ENCODE measurements around the gene C22orf23.
A peak's percentile ranks its signal among the peaks of the same experiment; 100 is the strongest.
"Not testable (repeated sequence)": the region's sequence is repeated elsewhere in the genome, so short reads cannot be mapped to it uniquely, and the experiment has no call there.

The C22orf23 gene

GRCh38 chr22:37954686-37955085, 1.3 kb upstream of the C22orf23 start:
- Histone ChIP-seq H3K4me3 (ENCODE audit: low read depth in 1 of 2, low read length in 2 of 2) (peak overlapping the region; percentile 93 to 99), H3K9ac (ENCODE audit: low read depth in 1 of 2, low read length in 2 of 2) (no peak overlapping the region), H3K27ac (ENCODE audit: low read depth, low read length) (no peak overlapping the region), H3K4me1 (ENCODE audit: control insufficient read depth in 1 of 2, insufficient read depth in 2 of 2, low read length in 2 of 2) (peaks cover 18 to 21% of the 10 kb centered on the region in 2 donors), H3K36me3 (ENCODE audit: control insufficient read depth in 1 of 2, insufficient read depth in 2 of 2, low read length in 2 of 2) (peaks cover 20 to 31% of the 10 kb centered on the region in 2 donors), H3K27me3 (ENCODE audit: control insufficient read depth in 1 of 2, insufficient read depth in 2 of 2, low read length in 2 of 2) (peaks cover 3 to 5% of the 10 kb centered on the region in 2 donors), H3K9me3 (ENCODE audit: control insufficient read depth in 1 of 2, low read length in 2 of 2) (no peaks in the 10 kb centered on the region)

GRCh38 chr22:37953062-37953436, 352 bp downstream of the C22orf23 start:
- Histone ChIP-seq H3K4me3 (ENCODE audit: low read depth in 1 of 2, low read length in 2 of 2) (peak overlapping the region; percentile 93 to 99), H3K4me1 (ENCODE audit: control insufficient read depth in 1 of 2, insufficient read depth in 2 of 2, low read length in 2 of 2) (peaks cover 18 to 21% of the 10 kb centered on the region in 2 donors), H3K9ac (ENCODE audit: low read depth in 1 of 2, low read length in 2 of 2) (peak overlapping the region; percentile 93 to 95), H3K36me3 (ENCODE audit: control insufficient read depth in 1 of 2, insufficient read depth in 2 of 2, low read length in 2 of 2) (peaks cover 12 to 16% of the 10 kb centered on the region in 2 donors), H3K27me3 (ENCODE audit: control insufficient read depth in 1 of 2, insufficient read depth in 2 of 2, low read length in 2 of 2) (peaks cover 3 to 5% of the 10 kb centered on the region in 2 donors), H3K27ac (ENCODE audit: low read depth, low read length) (no peak overlapping the region), H3K9me3 (ENCODE audit: control insufficient read depth in 1 of 2, low read length in 2 of 2) (no peaks in the 10 kb centered on the region)

- H3K9me3 ChIP-seq (ENCODE audit: control insufficient read depth in 1 of 2, low read length in 2 of 2); H3K27ac ChIP-seq (ENCODE audit: low read depth, low read length); H3K27me3 ChIP-seq (ENCODE audit: control insufficient read depth in 1 of 2, insufficient read depth in 2 of 2, low read length in 2 of 2): not testable (repeated sequence)
- H3K9ac ChIP-seq (ENCODE audit: low read depth in 1 of 2, low read length in 2 of 2) = peak overlapping the region in 1 of 2 donors; percentile 93
- H3K4me3 ChIP-seq (ENCODE audit: low read depth in 1 of 2, low read length in 2 of 2) = peak overlapping the region; percentile 93 to 99
- H3K36me3 ChIP-seq (ENCODE audit: control insufficient read depth in 1 of 2, insufficient read depth in 2 of 2, low read length in 2 of 2) = peaks cover 11 to 12% of the 10 kb centered on the region in 2 donors
- H3K4me1 ChIP-seq (ENCODE audit: control insufficient read depth in 1 of 2, insufficient read depth in 2 of 2, low read length in 2 of 2) = peaks cover 18 to 21% of the 10 kb centered on the region in 2 donors
These were observed 772 bp downstream of the C22orf23 start for GRCh38 chr22:37952629-37953028.

GRCh38 chr22:37951305-37951704, 2.1 kb downstream of the C22orf23 start:
- Histone ChIP-seq H3K27ac (ENCODE audit: low read depth, low read length) (no peak overlapping the region), H3K4me1 (ENCODE audit: control insufficient read depth in 1 of 2, insufficient read depth in 2 of 2, low read length in 2 of 2) (peaks cover 18 to 21% of the 10 kb centered on the region in 2 donors)

GRCh38 chr22:37947142-37947795, 6.1 kb downstream of the C22orf23 start:
- H3K36me3 ChIP-seq (ENCODE audit: control insufficient read depth in 1 of 2, insufficient read depth in 2 of 2, low read length in 2 of 2); H3K27ac ChIP-seq (ENCODE audit: low read depth, low read length); H3K4me3 ChIP-seq (ENCODE audit: low read depth in 1 of 2, low read length in 2 of 2); H3K4me1 ChIP-seq (ENCODE audit: control insufficient read depth in 1 of 2, insufficient read depth in 2 of 2, low read length in 2 of 2); H3K27me3 ChIP-seq (ENCODE audit: control insufficient read depth in 1 of 2, insufficient read depth in 2 of 2, low read length in 2 of 2); H3K9me3 ChIP-seq (ENCODE audit: control insufficient read depth in 1 of 2, low read length in 2 of 2); H3K9ac ChIP-seq (ENCODE audit: low read depth in 1 of 2, low read length in 2 of 2): not testable (repeated sequence)

More at GRCh38 chr22:37951305-37951704, 2.1 kb downstream of the C22orf23 start:
- Histone ChIP-seq H3K9ac (ENCODE audit: low read depth in 1 of 2, low read length in 2 of 2) (no peak overlapping the region), H3K36me3 (ENCODE audit: control insufficient read depth in 1 of 2, insufficient read depth in 2 of 2, low read length in 2 of 2) (no peaks in the 10 kb centered on the region), H3K27me3 (ENCODE audit: control insufficient read depth in 1 of 2, insufficient read depth in 2 of 2, low read length in 2 of 2) (peaks cover 3 to 5% of the 10 kb centered on the region in 2 donors), H3K9me3 (ENCODE audit: control insufficient read depth in 1 of 2, low read length in 2 of 2) (no peaks in the 10 kb centered on the region), H3K4me3 (ENCODE audit: low read depth in 1 of 2, low read length in 2 of 2) (no peak overlapping the region)

- not testable (repeated sequence) for H3K27me3 ChIP-seq (ENCODE audit: control insufficient read depth in 1 of 2, insufficient read depth in 2 of 2, low read length in 2 of 2); H3K27ac ChIP-seq (ENCODE audit: low read depth, low read length); H3K9me3 ChIP-seq (ENCODE audit: control insufficient read depth in 1 of 2, low read length in 2 of 2); H3K4me3 ChIP-seq (ENCODE audit: low read depth in 1 of 2, low read length in 2 of 2); H3K4me1 ChIP-seq (ENCODE audit: control insufficient read depth in 1 of 2, insufficient read depth in 2 of 2, low read length in 2 of 2); H3K9ac ChIP-seq (ENCODE audit: low read depth in 1 of 2, low read length in 2 of 2)
- H3K36me3 ChIP-seq (ENCODE audit: control insufficient read depth in 1 of 2, insufficient read depth in 2 of 2, low read length in 2 of 2) = peaks cover 15 to 27% of the 10 kb centered on the region in 2 donors
These were observed 9.0 kb downstream of the C22orf23 start for GRCh38 chr22:37944423-37944822.

- H3K4me1 ChIP-seq (ENCODE audit: control insufficient read depth in 1 of 2, insufficient read depth in 2 of 2, low read length in 2 of 2) = no peaks in the 10 kb centered on the region
These were observed 9.6 kb downstream of the C22orf23 start for GRCh38 chr22:37943825-37944198.

GRCh38 chr22:37943136-37943824, 10.1 kb downstream of the C22orf23 start:
- no peak overlapping the region for H3K4me3 ChIP-seq (ENCODE audit: low read depth in 1 of 2, low read length in 2 of 2)
- no peaks in the 10 kb centered on the region for H3K4me1 ChIP-seq (ENCODE audit: control insufficient read depth in 1 of 2, insufficient read depth in 2 of 2, low read length in 2 of 2)
- H3K27me3 ChIP-seq (ENCODE audit: control insufficient read depth in 1 of 2, insufficient read depth in 2 of 2, low read length in 2 of 2) = no peaks in the 10 kb centered on the region
- H3K9ac ChIP-seq (ENCODE audit: low read depth in 1 of 2, low read length in 2 of 2) = no peak overlapping the region
- H3K36me3 ChIP-seq (ENCODE audit: control insufficient read depth in 1 of 2, insufficient read depth in 2 of 2, low read length in 2 of 2) = peaks cover 15 to 27% of the 10 kb centered on the region in 2 donors
- H3K9me3 ChIP-seq (ENCODE audit: control insufficient read depth in 1 of 2, low read length in 2 of 2) = no peaks in the 10 kb centered on the region
- H3K27ac ChIP-seq (ENCODE audit: low read depth, low read length) = no peak overlapping the region

More at GRCh38 chr22:37943825-37944198, 9.6 kb downstream of the C22orf23 start:
- Histone ChIP-seq H3K9ac (ENCODE audit: low read depth in 1 of 2, low read length in 2 of 2) (no peak overlapping the region), H3K27me3 (ENCODE audit: control insufficient read depth in 1 of 2, insufficient read depth in 2 of 2, low read length in 2 of 2) (no peaks in the 10 kb centered on the region), H3K27ac (ENCODE audit: low read depth, low read length) (no peak overlapping the region), H3K9me3 (ENCODE audit: control insufficient read depth in 1 of 2, low read length in 2 of 2) (no peaks in the 10 kb centered on the region), H3K36me3 (ENCODE audit: control insufficient read depth in 1 of 2, insufficient read depth in 2 of 2, low read length in 2 of 2) (peaks cover 15 to 27% of the 10 kb centered on the region in 2 donors), H3K4me3 (ENCODE audit: low read depth in 1 of 2, low read length in 2 of 2) (no peak overlapping the region)

- no peaks in the 10 kb centered on the region for H3K27me3 ChIP-seq (ENCODE audit: control insufficient read depth in 1 of 2, insufficient read depth in 2 of 2, low read length in 2 of 2)
- no peaks in the 10 kb centered on the region for H3K9me3 ChIP-seq (ENCODE audit: control insufficient read depth in 1 of 2, low read length in 2 of 2)
- no peak overlapping the region for H3K4me3 ChIP-seq (ENCODE audit: low read depth in 1 of 2, low read length in 2 of 2)
- H3K4me1 ChIP-seq (ENCODE audit: control insufficient read depth in 1 of 2, insufficient read depth in 2 of 2, low read length in 2 of 2) = no peaks in the 10 kb centered on the region
- no peak overlapping the region for H3K27ac ChIP-seq (ENCODE audit: low read depth, low read length)
- peaks cover 15 to 33% of the 10 kb centered on the region in 2 donors for H3K36me3 ChIP-seq (ENCODE audit: control insufficient read depth in 1 of 2, insufficient read depth in 2 of 2, low read length in 2 of 2)
- no peak overlapping the region for H3K9ac ChIP-seq (ENCODE audit: low read depth in 1 of 2, low read length in 2 of 2)
These were observed 11.3 kb downstream of the C22orf23 start for GRCh38 chr22:37942133-37942532.

- Histone ChIP-seq H3K4me1 (ENCODE audit: control insufficient read depth in 1 of 2, insufficient read depth in 2 of 2, low read length in 2 of 2) (no peaks in the 10 kb centered on the region), H3K27ac (ENCODE audit: low read depth, low read length) (no peak overlapping the region), H3K9me3 (ENCODE audit: control insufficient read depth in 1 of 2, low read length in 2 of 2) (no peaks in the 10 kb centered on the region), H3K4me3 (ENCODE audit: low read depth in 1 of 2, low read length in 2 of 2) (no peak overlapping the region), H3K36me3 (ENCODE audit: control insufficient read depth in 1 of 2, insufficient read depth in 2 of 2, low read length in 2 of 2) (peaks cover 15 to 33% of the 10 kb centered on the region in 2 donors), H3K9ac (ENCODE audit: low read depth in 1 of 2, low read length in 2 of 2) (no peak overlapping the region), H3K27me3 (ENCODE audit: control insufficient read depth in 1 of 2, insufficient read depth in 2 of 2, low read length in 2 of 2) (no peaks in the 10 kb centered on the region)
These were observed 12.6 kb downstream of the C22orf23 start for GRCh38 chr22:37940698-37941376.
